Lower leg skin (tissue), 4 donors: ENCODE results near the gene RBFOX2. TPM values are rescaled to one million over a fixed set of nuclear protein-coding genes. Genes with fewer than 3 reads are reported as not detected.
"Not testable (repeated sequence)": the region's sequence is repeated elsewhere in the genome, so short reads cannot be mapped to it uniquely, and the experiment has no call there.

Experiments used
- DNase-seq, 2 donors: peaks; one replicate each; pipeline ENCODE4 v3.0.0-alpha.2; 2019; ENCODE audit warnings: low spot score in 2 of 2
- H3K4me3 ChIP-seq: fragments of 200-600 bp; sonication (generic); 2 replicates; pipeline ENCODE4 v1.5.1; 2017; ENCODE audit warnings: mild to moderate bottlenecking, low read depth; ENCODE audit not compliant: poor library complexity, severe bottlenecking
- POLR2A ChIP-seq, 2 donors: fragments of 450-650 bp; IDR thresholded peaks; one replicate each; pipeline ENCODE4 v1.6.1; 2016 to 2017; ENCODE audit warnings: antibody characterized with exemption in 2 of 2, mild to moderate bottlenecking in 1 of 2, moderate library complexity in 1 of 2
- WGBS, 2 donors: methylation state at CpG; one replicate each; pipeline ENCODE4 v1.1.5; 2018; 5-methylcytosine and 5-hydroxymethylcytosine counted together
- intact Hi-C: fragments of 100-400 bp; cut with DNase I; formaldehyde crosslinking; loops from one replicate; pipeline ENCODE4 v1.15.0; 2023; ENCODE audit warnings: low total_unique reads
- total RNA-seq, 4 donors: library from RNA; depleted of rRNA; stranded (reverse); fragments of >200 nt; gene quantifications; one replicate each; pipeline ENCODE4 v1.1.0, GENCODE V29; 2016
- TF ChIP-seq, protein P1 (sequence below), 3 donors: fragments of 450-650 bp; IDR thresholded peaks; one replicate each; pipeline ENCODE4 v1.5.1; 2016; ENCODE audit warnings: antibody characterized with exemption in 3 of 3, mild to moderate bottlenecking in 3 of 3, moderate library complexity in 2 of 3

Gene RBFOX2
- total RNA-seq, 4 donors from 2014 or later: 40.9 to 56.5 (median 51.1) TPM

DNA sequence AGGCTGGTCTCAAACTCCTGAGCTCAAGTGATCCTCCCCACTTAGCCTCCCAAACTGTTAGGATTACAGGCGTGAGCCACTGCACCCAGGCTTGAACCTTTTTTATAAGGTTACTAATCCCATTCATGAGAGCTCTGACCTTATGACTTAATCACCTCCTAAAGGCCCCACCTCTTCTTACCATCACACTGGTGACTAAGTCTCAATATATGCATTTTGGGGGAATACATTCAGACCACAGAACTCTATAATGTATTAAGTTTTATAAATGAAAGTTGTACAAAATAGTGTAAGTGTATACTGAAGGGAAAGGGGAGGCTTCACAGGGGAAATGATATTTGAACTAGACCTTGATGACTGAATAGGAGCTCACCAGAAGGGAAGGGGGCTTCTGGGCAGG, 28.4 kb upstream of the RBFOX2 start:
- DNase-seq: no peak
- TF ChIP-seq, protein P1, sequence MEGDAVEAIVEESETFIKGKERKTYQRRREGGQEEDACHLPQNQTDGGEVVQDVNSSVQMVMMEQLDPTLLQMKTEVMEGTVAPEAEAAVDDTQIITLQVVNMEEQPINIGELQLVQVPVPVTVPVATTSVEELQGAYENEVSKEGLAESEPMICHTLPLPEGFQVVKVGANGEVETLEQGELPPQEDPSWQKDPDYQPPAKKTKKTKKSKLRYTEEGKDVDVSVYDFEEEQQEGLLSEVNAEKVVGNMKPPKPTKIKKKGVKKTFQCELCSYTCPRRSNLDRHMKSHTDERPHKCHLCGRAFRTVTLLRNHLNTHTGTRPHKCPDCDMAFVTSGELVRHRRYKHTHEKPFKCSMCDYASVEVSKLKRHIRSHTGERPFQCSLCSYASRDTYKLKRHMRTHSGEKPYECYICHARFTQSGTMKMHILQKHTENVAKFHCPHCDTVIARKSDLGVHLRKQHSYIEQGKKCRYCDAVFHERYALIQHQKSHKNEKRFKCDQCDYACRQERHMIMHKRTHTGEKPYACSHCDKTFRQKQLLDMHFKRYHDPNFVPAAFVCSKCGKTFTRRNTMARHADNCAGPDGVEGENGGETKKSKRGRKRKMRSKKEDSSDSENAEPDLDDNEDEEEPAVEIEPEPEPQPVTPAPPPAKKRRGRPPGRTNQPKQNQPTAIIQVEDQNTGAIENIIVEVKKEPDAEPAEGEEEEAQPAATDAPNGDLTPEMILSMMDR (IDR thresholded peaks at IDR 0.05): no peak
- TF ChIP-seq POLR2A (IDR thresholded peaks at IDR 0.05): no peak

DNA sequence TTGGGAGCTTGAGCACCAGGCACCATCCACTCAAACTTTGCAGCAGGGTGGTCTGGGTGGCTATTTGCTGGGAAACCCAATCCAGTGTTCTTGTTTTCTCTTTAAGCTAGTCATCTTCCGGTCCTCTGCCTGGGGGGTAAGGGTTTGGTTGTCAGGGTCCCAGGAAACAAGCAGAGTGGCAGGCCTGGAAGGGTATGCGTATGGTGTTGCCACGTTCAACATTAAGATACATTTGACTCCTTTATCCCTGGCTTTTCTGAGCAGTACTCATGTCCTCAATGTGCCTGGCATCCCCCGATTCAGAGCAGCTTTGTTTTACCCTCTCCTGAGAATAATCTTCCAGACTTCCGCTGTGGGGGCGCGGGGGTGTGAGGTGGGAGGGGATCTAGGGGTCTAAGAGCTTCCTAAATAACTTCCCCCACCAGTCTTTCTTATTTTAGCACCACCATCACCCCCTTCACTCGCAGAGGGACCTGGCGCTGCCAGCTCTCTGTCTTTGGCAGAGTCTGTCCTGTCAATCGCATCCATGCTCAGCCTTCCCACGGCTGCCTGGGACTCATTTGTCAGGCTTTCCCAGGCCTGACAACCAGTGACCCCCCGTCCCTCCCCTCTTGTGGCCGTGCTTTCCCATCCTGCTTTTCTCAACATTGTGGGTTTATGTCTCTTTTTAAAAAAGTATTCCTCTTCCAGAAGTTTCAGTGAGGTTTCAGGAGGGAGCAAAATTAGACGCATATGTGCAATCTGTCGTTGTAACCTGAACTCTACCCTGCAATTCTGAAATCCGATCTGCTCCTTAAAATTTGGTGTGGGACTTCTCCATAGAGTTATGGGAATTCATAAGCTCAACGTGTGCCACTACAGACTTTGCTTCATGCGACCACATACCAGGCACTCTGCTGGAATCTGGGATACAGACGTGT, 27.0 kb upstream of the RBFOX2 start:
- no peak for DNase-seq
- intact Hi-C loops: no loop called here
- H3K4me3 ChIP-seq: no peak overlapping the region
- WGBS, 2 donors: 65% methylated on average over 19 of the region's 19 CpGs
- TF ChIP-seq POLR2A (IDR thresholded peaks at IDR 0.05): no peak
- TF ChIP-seq, protein P1 (IDR thresholded peaks at IDR 0.05): no peak

More for the DNA sequence above, 28.4 kb upstream of the RBFOX2 start:
- WGBS, 2 donors: 86 to 93% methylated on average over 1 of the region's 1 CpG
- H3K4me3 ChIP-seq: no peak overlapping the region
- intact Hi-C loops: no loop called here

DNA sequence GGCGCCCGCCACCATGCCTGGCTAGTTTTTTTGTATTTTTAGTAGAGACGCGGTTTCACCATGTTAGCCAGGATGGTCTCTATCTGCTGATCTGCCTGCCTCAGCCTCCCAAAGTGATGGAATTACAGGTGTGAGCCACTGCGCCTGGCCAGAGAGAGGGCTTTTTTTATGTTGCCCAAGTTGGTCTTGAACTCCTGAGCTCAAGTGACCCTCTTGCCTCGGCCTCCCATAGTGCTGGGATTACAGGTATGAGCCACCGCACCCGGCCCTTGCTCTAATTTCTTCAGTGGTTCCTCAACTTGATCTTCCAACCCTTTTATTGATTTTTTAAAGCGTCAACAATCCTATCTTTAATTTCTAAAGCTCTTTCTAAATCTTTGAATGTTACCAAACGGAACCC, 25.8 kb upstream of the RBFOX2 start:
- intact Hi-C loops, H3K4me3 ChIP-seq, DNase-seq: not testable (repeated sequence)
- WGBS, 2 donors: 95 to 98% methylated on average over 10 of the region's 10 CpGs

DNA sequence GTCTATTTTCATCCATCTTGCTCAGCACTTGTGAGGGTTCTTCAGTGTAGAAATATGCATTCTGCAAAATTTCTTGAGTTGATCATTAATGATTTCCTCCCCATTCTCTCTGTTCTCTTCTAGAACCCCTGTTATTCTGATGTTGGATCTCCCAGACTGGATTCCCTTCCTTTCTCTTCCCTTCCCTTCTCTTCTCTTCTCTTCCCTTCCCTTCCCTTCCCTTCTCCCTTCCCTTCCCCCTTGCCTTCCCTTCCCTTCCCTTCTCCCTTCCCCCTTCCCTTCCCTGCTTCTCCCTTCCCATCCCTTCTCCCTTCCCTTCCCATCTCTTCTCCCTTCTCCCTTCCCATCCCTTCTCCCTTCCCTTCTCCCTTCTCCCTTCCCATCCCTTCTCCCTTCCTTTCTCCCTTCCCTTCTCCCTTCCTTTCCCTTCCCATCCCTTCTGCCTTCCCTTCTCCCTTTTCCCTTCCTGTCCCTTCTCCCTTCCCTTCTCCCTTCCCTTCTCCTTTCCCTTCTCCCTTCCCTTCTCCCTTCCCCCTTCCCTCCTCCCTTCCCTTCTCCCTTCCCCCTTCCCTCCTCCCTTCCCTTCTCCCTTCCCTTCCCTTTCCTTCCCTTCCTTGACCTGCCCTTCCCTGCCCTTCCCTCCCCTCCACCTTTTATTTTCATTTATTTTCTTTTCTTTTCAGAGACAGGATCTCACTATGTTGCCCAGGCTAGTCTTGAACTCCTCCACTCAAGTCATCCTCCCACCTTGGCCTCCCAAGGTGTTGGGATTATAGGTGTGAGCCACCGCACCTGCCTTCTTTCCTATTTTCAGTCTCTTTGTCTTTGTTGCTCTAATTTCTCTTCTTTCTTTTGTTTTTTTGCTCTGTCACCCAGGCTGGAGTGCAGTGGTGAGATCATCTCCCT, 24.9 kb upstream of the RBFOX2 start:
- DNase-seq: no peak
- no peak overlapping the region for H3K4me3 ChIP-seq
- intact Hi-C loops: no loop called here
- TF ChIP-seq, protein P1 (IDR thresholded peaks at IDR 0.05): no peak
- no peak for TF ChIP-seq POLR2A (IDR thresholded peaks at IDR 0.05)
- WGBS, 2 donors: 96 to 100% methylated on average over 1 of the region's 1 CpG

DNA sequence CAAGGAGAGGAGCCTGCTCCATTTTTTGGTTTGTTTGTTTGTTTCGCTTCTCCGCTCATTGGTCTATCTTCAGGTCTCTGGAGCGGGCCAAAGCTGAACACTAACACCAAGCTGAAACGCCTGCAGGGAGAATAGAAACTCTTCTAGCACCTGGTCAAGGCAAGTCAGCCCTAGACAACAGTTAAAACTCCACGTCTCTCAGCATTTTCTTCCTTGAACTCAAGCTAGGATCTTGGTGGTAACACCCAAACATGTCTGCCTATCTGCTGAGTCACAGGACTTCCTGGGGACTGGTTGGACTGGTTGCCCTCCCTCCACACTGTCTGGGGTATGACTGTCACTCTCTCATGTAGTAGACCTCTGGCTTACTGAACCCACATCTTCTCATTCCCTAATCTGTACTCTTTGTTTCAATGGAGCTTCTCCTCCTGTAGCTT, 23.9 kb upstream of the RBFOX2 start:
- intact Hi-C loops: no loop called here
- no peak for TF ChIP-seq POLR2A (IDR thresholded peaks at IDR 0.05)
- TF ChIP-seq, protein P1 (IDR thresholded peaks at IDR 0.05): no peak
- DNase-seq: no peak
- H3K4me3 ChIP-seq: no peak overlapping the region
- 73 to 76% methylated on average over 5 of the region's 5 CpGs for WGBS, 2 donors

DNA sequence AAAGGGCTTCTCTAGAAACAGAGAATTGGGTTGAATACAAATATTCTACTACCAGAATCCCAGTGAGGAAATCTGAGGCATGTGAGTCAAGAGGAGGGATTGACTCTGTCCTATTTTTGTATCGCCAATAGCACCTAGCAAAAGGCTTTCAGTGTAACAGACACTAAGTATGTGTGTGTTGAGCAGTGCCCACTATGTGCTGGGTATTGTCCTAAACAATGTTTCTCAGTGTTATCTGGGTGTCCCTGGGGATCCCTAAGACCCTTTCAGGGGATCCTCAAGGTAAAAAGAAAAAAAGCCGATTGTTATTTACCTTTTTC, 21.0 kb upstream of the RBFOX2 start:
- no peak for TF ChIP-seq POLR2A (IDR thresholded peaks at IDR 0.05)
- TF ChIP-seq, protein P1 (IDR thresholded peaks at IDR 0.05): no peak
- 82 to 98% methylated on average over 2 of the region's 2 CpGs for WGBS, 2 donors
- intact Hi-C loops: no loop called here
- H3K4me3 ChIP-seq: no peak overlapping the region
- no peak for DNase-seq
